ENCODE data around the gene SOX12. TPM values are rescaled to one million over a fixed set of nuclear protein-coding genes. Genes with fewer than 3 reads are reported as not detected.

SOX12 gene
- total RNA-seq: 9.4 TPM

GRCh38 chr20:325045-325888, at the start of gene SOX12:
Gene SOX12 (plus strand): TSS chr20:325552. CDS start chr20:325925, 373 bp downstream.
- DNase-seq: peak; percentile 96

GRCh38 chr20:275791-276190, 49.6 kb upstream of the SOX12 start:
- no peak for DNase-seq

GRCh38 chr20:276620-277495, 48.5 kb upstream of the SOX12 start:
- no peak for DNase-seq

GRCh38 chr20:277496-277781, 47.9 kb upstream of the SOX12 start:
- no peak for DNase-seq

GRCh38 chr20:278181-278580, 47.2 kb upstream of the SOX12 start:
- no peak for DNase-seq

- no peak for DNase-seq
These were observed 46.5 kb upstream of the SOX12 start for GRCh38 chr20:278607-279571.

- DNase-seq: no peak
These were observed 41.2 kb upstream of the SOX12 start for GRCh38 chr20:284172-284571.

GRCh38 chr20:286508-286907, 38.8 kb upstream of the SOX12 start:
- DNase-seq: no peak

- DNase-seq: no peak
These were observed 36.2 kb upstream of the SOX12 start for GRCh38 chr20:288956-289692.

GRCh38 chr20:289693-290083, 35.7 kb upstream of the SOX12 start:
- no peak for DNase-seq

GRCh38 chr20:290084-290831, 35.1 kb upstream of the SOX12 start, which contains the start of gene C20orf96:
Gene C20orf96 (minus strand): TSS chr20:290750. CDS start chr20:290610, 140 bp downstream.
- DNase-seq: peak; percentile 78

GRCh38 chr20:294602-295001, 30.8 kb upstream of the SOX12 start:
- no peak for DNase-seq

- DNase-seq: no peak
These were observed 29.5 kb upstream of the SOX12 start for GRCh38 chr20:295804-296203.

- peak; percentile 72 for DNase-seq
These were observed 28.0 kb upstream of the SOX12 start, which contains the start of gene ZCCHC3 for GRCh38 chr20:297098-297924. Gene ZCCHC3 (plus strand): TSS chr20:297570. CDS start chr20:297587, 17 bp downstream.

- peak; percentile 54 for DNase-seq
These were observed 27.2 kb upstream of the SOX12 start for GRCh38 chr20:297925-298775.

GRCh38 chr20:298776-299391, 26.5 kb upstream of the SOX12 start:
- no peak for DNase-seq

- no peak for DNase-seq
These were observed 24.9 kb upstream of the SOX12 start for GRCh38 chr20:300345-300990.

Data from occipital lobe (tissue), 2 donors.